ENCODE measurements around the gene SCAF1.

Gene SCAF1

DNA sequence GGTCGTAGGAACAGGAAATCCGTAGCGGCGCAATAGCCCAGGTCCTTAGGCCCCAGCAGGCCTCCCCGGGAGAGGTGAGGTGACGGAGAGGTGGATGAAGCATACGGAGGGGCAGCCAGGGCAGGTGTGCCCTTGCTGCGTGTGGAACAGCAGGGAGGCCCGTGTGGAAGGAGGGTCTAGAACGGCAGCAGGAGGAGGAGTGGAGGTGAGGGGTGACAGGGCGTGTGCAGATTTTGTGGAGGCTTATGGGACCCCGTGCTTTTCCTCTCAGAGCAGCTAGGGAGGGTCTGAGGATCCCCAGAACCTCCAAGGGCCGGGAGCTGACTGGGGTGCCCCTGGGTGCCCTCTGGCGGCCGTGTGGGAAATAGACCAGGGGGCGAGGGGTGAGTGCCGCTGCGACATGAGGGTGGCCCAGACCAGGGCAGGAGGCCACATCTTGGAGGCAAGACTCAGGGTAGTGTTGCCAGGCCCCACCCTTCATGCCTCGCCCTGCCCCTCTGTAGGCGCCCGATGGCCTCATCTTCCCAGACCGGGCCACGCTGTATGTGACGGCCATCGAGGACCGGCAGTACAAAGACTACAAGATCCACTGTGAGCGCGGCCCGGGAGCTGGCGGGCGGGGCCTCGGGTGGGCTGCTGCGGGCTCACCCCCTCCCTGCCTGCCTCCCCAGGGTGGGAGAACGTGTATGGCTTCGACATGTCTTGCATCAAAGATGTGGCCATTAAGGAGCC lies 42.4 kb downstream of the SCAF1 start:
- no peak for DNase-seq

DNA sequence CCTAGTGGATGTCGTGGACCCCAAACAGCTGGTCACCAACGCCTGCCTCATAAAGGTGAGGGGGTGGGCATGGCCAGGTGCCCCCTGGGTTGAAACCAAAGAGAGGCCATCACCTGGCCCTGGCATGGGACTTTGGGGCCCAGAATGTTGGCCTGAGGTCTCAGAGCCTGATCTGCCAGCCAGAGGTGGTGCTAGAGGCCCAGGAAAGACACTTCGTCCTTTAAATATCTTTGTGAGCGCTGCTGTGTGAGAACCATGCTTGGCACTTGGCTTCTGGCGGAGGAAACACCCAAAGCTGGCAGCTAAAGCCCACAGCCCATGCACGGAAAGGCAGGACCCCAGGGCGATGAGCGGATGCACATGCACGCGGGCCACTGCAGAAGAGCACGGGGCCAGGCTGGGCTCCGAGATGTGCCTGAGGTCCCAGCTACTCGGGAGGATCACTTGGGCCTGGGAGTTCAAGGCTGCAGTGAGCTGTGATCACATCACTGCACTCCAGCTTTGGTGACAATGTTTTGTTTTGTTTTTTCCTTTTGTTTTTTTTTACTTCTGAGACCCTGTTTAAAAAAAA lies 43.1 kb downstream of the SCAF1 start:
- DNase-seq = no peak

DNA sequence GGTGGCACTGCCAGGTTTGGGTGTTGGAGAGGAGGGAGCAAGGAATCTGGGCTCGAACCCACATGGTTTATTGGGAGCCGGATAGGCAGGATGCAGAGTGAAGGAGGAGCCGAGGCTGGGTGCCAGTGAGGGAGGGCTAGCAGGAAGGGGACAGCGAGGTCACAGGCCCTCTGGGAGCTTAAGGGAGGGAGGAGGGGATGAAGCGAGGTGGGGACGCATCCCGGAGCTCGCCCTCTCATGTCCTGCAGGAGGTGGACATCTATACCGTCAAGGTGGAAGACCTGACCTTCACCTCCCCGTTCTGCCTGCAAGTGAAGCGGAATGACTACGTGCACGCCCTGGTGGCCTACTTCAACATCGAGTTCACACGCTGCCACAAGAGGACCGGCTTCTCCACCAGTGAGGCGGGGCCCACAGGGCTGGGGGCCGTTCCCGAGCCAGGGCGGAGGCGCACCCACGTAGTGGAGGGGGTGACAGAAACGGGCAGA lies 43.9 kb downstream of the SCAF1 start:
- no peak for DNase-seq

DNA sequence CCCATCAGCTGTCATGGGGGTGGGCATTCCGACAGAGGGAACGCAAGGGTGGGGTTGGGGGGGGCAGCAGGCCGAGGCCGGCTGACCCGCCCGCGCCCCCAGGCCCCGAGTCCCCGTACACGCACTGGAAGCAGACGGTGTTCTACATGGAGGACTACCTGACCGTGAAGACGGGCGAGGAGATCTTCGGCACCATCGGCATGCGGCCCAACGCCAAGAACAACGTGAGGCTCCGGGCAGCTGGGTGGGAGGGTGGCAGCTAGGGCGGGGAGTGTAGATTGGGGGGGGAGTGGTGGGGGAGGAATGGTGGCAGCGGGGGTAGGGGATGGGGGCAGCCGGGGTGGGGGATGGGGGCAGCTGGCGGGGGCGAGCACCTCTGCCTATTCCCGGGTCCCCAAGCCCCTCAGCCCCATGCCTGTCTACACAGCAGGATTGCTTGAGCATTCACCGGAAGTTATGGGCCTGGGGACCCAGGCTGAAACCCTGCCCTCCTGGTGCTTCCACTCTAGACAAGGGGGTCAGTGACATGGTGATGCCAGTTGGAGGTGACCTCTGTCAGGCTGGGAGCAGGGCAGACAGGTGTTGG lies 44.6 kb downstream of the SCAF1 start:
- DNase-seq = no peak

DNA sequence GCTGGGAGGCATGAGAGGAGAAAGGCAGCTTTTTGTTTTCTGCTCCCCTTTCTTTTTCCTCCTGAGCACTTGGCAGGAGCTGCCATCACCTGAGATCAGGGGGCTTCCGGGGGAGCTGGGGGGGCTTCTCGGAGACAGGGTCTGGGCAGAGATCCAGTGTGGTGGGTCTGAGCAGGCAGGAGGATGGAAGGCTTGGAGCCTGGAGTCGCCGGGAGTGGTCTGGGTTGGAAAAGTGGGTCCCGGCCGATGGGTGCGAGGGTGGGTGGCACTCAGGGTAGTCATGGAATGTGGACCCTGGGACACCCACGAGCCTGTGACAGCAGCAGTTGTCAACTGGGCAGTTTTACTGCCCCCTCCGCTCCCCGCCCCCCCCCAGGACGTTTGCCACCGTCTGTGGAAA lies 45.1 kb downstream of the SCAF1 start:
- DNase-seq = no peak

DNA sequence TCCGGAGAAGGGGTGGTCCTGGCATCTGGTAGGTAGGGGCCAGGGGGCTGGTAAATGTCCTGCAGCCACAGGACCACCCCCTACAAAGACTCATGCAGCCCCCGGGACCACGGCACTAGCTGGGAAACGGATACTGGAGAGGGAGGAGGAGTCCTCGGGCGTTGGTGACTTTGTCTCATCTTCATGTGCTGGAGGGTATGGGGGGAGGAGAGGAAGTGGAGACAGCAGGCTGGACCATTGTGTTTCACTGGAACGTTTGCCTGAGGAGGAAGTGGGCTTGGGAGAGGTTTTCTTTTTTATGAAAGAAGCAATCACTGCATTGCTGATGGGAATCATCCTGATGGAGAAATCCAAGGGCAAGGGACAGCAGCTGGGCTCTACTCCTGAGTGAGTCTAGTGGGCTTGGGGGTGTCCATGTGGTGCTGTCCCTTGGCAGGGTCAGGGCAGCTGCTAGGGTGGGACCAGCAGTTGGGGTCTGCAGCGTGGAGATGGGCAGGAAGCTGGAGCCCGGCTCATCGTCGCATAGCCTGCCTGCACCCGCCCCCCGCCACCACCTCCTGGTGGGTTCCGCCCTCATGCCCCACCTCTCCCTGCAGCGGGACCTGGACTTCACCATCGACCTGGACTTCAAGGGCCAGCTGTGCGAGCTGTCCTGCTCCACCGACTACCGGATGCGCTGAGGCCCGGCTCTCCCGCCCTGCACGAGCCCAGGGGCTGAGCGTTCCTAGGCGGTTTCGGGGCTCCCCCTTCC lies 45.7 kb downstream of the SCAF1 start:
- no peak for DNase-seq

DNA sequence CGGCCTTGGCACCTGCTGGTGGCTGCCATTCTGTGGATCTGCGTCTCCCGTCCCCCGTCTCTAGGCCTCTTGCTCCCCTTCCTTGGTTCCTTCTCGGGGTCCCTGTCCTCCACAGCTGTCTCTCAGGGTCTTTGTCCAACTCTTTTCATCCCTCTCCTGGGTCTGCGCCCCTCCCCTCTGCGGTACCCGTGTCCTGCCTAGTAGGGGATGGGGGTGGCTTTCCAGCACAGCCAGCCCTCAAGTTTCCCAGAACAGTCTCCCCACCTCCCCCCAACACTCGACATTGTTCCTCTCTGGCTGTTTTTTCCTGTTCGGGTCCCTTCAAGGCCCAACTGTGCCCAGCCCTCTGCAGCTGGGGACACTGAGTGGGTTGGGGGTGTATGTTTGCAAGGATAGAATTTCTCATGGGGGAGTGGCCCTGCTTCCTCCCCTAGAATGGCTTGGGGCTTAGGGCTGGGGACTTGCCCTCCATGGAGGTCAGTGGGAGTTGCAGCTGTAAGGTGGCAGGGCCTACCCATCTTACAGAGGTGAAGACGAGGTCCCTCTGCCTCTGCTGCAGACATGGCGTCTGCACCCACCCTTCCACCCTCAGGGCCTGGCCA lies 46.6 kb downstream of the SCAF1 start:
- DNase-seq = no peak

DNA sequence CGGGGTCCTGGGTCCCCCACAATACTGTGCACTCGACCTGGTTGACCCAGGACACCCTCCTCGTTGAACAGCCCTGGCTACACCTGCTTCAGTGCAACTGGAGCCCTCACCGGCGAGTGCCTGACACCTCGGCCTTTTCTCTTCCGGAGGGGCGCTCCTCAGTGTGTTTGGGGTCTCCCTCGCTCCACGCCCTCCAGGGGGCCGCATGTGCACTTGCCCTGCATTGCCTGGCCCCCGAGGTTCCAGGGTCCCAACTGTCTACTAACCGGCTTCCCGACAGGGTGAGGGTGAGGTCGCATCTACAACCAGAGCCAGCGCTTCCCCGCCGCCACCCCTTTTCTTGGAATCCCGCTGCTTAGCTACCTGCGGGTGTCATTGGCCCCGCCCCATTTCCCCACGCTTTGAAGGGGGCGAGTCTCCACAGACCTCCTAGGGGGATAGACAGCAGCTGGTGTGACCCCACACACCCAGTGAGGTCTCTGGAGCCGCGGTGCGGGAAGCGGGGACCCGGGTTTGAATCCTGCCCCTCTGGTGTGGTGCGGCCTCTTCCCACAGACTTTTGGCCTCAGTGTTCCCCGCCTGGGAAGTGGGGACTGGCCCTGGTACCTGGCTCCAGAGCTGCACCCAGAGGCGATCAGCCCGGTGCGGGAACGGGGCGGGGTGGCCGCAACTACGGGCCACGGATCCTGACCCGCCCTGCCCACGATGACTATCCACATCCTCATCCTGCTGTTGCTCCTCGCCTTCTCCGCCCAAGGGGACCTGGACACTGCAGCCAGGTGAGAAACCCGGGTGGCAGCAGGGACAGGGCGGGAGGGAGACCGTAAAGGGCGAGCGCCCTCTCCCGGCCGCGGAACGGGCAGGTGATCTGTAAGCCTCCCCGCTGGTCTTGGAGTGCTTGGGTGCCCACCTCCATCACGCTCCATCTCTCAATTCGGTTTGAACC lies 47.4 kb downstream of the SCAF1 start, which contains the start of gene ADM5:
ADM5 (plus strand) TSS at position 462 of the 946 bp plus-strand sequence; CDS start at position 706, 244 bp downstream.
- DNase-seq = peak; percentile 65

DNA sequence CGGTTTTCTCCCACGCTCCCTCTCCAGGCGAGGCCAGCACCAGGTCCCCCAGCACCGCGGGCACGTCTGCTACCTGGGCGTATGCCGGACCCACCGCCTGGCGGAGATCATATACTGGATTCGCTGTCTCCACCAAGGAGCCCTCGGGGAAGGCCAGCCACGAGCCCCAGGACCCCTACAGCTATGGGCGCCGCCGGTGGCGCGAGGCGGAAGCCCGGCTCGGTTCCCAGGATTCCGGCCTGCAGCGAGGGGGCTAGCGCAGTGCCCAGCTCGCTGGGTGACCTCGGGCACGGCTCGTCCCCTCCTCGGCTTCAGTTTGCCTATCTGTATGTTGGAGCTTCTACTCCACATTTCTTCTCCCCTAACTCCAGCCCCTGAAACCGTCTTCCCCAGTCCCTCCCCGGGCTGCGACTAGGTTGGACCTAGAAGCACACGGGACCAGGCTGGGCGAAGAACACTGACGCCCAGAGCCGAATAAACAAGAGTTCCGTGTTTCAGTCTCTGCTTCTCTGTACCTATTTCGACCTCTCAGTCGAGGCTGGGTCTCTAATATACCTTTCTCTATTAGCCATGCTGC lies 48.2 kb downstream of the SCAF1 start:
- DNase-seq = peak; percentile 60

DNA sequence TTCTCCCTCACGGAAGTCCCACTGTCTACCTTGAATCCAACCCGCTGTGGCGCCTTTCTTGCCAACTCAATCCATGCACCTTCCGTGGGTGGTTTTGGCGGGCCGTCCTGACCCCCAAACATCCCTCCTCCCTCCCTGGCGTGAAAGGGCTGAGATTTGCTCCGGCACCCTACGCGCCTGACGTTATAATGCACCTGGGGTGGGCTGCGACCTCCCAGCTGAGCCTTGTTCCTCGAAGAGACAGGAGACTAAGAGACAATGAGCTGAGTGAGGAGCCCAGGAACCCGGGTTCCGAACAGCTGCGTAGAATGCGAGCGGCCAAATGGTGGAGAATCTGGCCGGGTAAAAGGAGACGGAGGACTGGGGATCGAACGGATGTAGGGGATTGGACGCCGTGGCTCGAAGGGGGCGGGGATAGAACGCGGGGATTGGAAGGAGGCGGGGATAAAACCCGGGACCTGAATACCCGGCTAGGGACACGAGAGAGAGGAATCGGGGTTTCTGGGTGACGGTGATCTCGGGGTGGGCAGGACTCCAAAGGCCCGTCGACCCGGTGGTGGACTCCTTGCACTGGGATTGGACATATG lies 48.7 kb downstream of the SCAF1 start, which contains the start of gene CPT1C:
CPT1C (plus strand) TSS at position 461 of the 587 bp plus-strand sequence. CDS start 1,137 bp downstream, outside the sequence.
- DNase-seq = peak; percentile 60

DNA sequence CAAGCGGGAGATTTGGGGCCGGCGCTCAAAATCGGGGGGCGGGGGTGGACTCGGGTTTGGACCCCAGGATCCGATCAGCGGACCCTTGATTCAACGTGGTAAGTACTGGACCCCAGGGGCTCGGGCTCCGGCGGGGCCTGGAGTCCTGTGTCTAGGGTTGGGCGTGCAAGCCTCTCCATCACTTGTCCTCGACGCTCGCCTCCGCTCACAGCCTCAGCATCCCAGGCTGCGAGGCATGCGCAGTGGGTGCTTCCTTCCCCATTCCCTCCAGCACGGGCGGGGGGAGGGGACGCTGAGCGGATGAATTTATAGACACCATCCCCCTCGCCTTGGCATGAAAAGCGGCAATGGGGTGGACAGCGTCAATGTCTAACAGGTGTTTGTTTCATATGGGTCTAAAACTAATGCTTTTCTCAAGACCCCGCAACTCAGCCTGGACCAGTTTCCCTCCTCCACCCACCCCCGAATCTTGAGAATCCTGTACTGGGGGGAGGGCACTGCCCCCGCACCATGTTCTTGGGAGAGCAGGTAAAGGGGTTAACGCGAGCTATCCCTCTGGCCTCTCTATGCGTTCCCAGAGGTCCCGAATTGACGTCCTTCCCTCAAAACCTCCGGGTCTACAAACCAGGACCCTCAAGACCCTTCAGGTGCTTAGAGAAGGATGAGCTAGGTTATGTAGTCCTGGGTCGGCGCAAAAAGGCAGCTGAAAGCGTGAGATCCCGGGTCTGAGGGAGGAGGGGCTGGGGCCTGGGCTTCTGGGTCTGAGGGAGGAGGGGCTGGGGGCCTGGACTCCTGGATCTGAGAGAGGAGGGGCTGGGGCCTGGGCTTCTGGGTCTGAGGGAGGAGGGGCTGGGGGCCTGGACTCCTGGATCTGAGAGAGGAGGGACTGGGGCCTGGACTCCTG lies 49.5 kb downstream of the SCAF1 start:
- DNase-seq = peak; percentile 69

DNA sequence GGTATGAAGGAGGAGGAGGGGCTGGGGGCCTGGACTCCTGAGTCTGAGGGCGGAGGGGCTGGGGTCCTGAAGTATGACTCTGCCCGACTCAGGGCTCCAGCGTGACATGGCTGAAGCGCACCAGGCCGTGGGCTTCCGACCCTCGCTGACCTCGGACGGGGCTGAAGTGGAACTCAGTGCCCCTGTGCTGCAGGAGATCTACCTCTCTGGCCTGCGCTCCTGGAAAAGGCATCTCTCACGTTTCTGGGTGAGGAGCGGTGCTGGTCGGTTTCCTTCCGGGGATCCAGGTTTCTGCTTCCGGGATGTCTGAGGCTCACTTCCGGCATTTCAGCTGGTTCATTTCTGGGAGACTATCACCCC lies 50.1 kb downstream of the SCAF1 start:
- no peak for DNase-seq

DNA sequence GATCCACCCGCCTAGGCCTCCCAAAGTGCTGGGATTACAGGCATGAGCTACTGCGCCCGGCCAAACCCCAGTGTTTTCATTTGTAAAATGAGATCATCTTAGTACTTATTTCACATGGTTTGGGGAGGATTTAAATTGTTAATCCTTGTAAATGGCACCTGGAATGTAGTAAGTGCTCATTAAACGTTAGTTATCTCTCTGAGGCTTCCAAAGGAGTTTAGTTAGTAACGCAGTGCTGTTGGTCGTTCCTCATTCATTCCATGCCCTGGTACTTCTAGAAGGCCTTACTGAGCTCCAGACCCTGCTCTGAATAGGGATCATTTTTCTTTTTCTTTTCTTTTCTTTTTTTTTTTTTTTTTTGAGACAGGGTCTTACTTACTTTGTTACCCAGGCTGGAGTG lies 54.1 kb downstream of the SCAF1 start:
- no peak for DNase-seq

DNA sequence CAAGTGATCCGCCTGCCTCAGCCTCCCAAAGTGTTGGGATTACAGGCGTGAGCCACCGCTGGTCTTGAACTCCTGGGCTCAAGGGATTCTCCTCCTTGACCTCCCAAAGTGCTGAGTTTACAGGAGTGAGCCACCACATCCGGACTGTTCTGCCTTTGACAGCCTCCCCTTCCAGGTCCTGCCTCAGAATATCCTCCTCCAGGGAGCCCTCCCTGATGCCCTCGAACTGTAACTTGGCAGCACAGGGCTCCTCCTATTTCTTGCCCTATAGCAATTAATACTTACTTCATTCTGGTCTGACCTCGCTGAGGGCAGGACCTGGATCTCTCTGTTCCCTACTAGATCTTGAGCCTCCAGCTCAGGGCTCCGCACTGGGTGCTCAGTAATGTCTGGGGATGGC lies 54.9 kb downstream of the SCAF1 start:
- DNase-seq = no peak

DNA sequence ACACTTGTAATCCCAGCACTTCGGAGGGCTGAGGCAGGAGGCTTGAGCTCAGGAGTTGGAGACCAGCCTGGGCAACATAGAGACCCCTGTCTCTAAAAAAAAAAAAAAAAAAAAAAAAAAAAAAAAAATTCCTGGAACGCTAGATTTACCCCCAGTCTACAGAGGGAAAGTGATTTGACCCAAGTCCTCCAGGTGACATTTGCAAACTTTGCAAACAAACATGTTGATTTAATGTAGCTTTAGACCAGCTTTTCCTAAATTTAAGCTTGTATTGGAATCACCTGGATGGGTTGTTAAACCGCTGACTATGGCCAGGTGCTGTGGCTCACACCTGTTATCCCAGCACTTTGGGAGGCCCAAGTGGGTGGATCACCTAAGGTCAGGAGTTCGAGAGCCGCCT lies 57.4 kb downstream of the SCAF1 start:
- no peak for DNase-seq

DNA sequence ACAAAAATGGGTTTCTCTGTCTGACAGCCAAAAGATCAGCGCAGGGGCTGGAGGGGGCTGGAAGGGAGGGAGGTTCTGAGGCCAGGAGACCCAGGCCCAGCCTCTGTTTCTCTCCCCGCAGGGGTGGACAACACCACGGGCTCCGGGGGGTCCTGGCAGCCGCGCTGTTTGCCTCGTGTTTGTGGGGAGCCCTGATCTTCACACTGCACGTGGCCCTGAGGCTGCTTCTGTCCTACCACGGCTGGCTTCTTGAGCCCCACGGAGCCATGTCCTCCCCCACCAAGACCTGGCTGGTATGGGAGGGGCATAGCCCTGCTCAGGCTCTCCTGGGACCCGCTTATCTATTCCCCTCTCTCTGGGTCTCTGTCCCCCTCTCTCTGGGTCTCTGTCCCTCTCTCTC lies 58.6 kb downstream of the SCAF1 start:
- DNase-seq = no peak

DNA sequence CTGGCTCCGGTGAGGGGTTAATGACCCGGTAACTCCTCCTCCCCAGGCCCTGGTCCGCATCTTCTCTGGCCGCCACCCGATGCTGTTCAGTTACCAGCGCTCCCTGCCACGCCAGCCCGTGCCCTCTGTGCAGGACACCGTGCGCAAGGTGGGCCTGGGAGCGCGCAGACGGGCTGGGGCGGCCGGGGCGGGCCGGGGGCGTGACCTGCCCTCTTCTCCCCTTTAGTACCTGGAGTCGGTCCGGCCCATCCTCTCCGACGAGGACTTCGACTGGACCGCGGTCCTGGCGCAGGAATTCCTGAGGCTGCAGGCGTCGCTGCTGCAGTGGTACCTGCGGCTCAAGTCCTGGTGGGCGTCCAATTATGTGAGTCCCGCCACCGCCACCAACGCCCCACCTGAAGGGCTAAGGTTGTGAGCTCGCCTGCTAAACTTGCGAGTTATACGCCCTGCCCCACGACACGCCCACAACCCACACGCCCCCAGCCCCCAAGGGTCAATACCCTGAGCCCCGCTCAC lies 59.3 kb downstream of the SCAF1 start:
- DNase-seq = no peak

DNA sequence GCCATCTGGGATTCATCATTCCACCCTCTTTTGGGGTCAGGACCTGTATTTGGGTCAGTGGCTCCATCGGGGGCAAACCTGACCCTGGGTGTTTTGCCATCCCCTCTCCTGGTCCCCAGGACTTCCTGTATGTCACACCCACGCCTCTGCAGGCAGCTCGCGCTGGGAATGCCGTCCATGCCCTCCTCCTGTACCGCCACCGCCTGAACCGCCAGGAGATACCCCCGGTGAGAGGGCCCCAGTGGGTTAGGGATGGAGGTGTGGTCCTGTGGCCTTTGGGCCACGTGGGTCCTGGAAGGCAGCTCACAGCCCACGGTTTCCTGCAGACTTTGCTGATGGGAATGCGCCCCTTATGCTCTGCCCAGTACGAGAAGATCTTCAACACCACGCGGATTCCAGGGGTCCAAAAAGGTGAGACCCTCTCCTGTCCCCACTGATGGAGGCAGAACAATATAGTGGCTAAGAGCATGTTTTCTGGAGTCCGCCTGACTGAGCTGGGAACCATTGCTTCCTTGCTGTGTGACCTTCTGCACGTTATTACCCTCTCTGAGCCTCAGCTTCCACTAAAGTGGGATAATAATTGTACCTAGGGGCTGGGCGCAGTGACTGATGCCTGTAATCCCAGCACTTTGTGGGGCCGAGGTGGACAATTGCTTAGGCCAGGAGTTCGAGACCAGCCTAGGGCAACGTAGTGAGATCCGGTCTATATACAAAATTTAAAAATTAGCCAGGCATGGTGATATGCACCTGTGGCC lies 63.1 kb downstream of the SCAF1 start:
- no peak for DNase-seq
